HTR-8/SVneo (cell line): ENCODE results near the gene UBAP2.

Experiments
- DNase-seq: peaks from one replicate; pipeline ENCODE4 v3.0.0; 2011; ENCODE audit warnings: low spot score, mixed read lengths; ENCODE audit not compliant: insufficient read length
- FAIRE-seq: peaks from 2 replicates; lab custom pipeline; 2011; peaks lifted over from hg19 to GRCh38; lab: Jason Lieb, UNC

Gene UBAP2

DNA sequence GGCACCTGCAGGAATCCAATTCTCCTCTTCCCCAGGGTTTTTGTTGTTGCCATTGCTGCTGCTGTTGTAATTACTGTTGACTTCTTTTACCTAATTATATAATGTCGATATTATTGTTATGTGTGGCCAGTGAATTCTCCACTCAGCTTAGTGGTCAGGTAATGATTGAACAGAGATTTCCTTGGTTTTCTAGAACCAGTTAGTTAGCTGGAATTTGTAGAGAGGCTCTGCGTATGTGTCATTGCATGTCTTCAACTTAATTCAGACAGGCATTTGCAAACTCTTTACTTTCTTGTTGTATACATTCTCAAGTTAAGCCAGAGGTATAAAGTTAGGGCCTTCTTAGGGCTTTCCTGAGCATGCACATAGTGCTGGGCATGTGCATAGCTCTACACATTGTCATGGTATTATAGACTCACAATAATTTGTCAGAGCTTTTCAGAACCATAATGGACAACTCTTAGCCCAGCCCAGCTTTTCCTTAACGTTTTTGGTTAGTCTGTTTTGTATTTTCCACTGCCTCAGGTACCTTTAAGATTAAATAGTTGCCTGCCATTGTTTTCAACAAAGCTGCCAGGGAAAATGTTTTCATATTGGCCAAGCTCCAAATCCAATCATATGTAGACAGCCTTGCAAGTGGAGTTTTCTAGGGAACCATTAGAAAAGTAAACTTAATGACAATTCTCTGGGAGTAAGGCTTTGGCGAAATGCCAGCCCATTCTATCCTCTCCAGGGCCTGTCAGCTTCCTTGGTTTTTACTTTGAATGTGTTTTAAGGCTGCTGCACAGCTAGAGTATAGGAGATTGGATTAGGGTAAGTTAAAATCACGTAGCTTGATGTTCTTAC is 163.6 kb downstream of the UBAP2 start:
- FAIRE-seq, result no peak
- DNase-seq, result no peak

DNA sequence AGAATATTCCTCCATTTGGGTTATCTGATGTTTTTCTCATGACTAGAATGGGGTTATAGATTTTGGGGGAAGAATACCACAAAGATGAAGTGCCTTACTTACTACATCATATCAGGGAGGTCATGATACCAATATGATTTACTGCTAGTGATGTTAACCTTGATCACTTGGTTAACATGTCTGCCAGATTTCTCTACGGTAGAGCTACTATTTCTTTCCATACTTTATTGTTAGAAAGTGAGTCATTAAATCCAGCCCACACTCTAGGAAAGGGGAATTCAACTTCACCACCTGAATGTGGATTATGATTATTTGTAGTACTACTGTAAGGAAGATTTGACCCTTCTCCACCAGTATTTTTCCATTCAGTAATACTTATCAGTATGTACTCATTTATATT is 167.1 kb downstream of the UBAP2 start:
- DNase-seq (no peak), FAIRE-seq (no peak)

DNA sequence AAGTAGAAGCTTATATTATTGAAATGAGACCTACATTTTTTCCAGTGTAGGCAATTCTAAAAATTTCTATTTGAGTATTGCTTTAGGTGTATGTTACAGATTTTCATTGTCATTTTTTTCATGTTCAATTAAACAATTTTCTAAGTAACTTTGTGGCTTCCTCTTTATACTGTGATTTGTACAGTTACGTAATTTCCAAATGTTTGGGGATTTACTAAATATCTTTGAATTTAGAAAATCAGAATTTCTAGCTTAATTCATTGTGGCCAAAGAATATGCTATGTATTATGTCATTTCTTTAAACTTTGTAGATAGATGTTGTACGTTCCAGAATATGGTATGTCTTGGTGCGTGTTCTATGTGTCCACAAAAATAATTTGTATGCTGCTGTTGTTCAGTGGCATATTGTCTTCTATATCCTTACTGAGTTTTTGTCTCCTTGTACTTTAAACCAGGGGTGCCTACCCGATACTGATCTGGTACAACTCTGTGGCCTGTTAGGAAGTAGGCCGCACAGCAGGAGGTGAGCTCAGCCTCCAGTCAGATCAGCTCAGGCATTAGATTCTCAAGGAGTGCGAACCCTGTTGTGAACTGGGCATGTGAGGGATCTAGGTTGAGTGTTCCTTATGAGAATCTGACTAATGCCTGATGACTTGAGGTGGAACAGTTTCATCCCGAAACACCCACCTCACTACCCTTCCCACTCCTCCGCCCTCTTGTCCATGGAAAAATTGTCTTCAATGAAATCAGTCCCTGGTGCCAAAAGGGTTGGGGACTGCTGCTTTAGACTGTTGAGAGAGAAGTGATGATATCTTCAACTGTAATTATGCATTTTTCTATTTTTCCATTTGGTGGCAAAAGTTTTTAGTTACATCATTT is 168.2 kb downstream of the UBAP2 start:
- no peak for DNase-seq
- FAIRE-seq, result no peak

DNA sequence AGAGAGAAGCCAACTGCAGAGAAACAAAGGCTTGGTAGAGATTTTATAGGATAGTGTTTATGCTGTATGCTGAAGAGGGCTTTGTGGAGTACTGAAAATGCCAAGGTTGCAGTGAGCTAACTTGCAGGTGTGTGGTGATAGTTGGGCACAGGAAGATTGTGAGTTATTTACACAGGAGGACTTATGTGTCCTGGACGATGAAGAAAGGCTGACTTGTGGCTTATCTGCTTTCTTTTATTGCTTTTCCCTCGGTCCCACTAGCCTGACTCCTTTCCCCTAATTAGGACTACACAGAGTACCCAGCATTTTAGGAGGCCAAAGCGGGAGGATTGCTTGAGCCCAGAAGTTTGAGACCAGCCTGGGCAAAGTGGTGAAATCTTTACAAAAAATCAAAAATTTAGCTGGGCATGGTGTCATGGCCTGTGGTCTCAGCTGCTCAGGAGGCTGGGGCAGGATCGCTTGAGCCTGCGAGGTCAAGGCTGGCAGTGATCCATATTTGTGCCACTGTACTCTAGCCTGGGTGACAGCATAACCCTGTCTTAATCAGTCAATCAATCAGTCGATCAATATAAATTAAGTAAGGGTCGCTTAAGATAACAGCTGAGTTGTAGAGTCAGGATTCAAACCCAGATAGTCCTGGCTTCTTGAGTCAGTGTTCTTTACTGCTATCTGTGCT is 169.9 kb downstream of the UBAP2 start:
- no peak for DNase-seq
- no peak for FAIRE-seq

DNA sequence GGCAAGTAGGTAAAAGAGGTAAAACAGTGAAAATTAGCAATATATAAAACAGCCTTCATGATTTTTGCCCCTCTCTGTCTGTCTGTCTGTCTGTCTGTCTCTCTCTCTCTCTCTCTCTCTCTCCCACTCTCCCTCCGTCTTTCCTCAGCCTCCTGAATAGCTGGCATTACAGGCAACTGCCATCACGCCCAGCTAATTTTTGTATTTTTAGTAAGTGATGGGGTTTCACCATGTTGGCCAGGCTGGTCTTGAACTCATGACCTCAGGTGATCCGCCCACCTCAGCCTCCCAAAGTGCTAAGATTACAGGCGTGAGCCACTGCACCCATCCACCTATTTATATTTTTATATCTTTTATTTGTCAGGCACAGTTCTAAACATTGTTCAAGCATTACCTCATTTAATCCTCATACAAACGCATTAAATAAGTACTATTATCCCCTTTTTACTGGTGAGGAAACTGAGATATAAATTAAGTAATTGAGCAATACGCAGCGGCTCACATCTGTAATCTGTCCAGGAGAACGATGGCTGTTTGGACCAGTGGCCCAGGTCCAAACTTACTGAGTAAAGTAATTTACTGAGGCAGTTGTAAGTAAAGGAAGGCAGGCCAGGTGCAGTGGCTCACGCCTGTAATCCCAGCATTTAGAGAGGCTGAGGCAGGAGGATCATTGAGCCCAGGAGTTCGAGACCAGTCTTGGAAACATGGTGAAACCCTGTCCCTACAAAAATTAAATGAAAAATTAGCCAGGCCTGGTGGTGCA is 170.8 kb downstream of the UBAP2 start:
- FAIRE-seq (no peak), DNase-seq (no peak)
